WTC11 (cell line): ENCODE data around the gene EOMES.
A peak's percentile ranks its signal among the peaks of the same experiment; 100 is the strongest.

Experiments used
- JUN ChIP-seq: sonication (generic); formaldehyde crosslinking; IDR thresholded peaks from 2 replicates; pipeline ENCODE4 v1.8.0; 2023; ENCODE audit warnings: mild to moderate bottlenecking, missing genetic modification reagents
- RORB ChIP-seq: fragments of 250-450 bp; sonication (Bioruptor Pico); IDR thresholded peaks from 2 replicates; pipeline ENCODE4 v1.9.0; 2021; ENCODE audit warnings: mild to moderate bottlenecking
- SMAD4 ChIP-seq: sonication (generic); formaldehyde crosslinking; IDR thresholded peaks from 2 replicates; pipeline ENCODE4 v1.8.0; 2022; ENCODE audit warnings: mild to moderate bottlenecking, missing genetic modification reagents
- TF ChIP-seq, protein P1 (sequence below): fragments of 200-600 bp; IDR thresholded peaks from 2 replicates; pipeline ENCODE4 v1.8.0; 2022; ENCODE audit warnings: antibody characterized with exemption
- TF ChIP-seq, protein P2 (sequence below): sonication (generic); formaldehyde crosslinking; IDR thresholded peaks from 2 replicates; pipeline ENCODE4 v1.8.1; 2023; ENCODE audit warnings: mild to moderate bottlenecking, missing genetic modification reagents, moderate library complexity
- TF ChIP-seq, protein P3 (sequence below): sonication (generic); formaldehyde crosslinking; IDR thresholded peaks from 2 replicates; pipeline ENCODE4 v1.8.0; 2022; ENCODE audit warnings: missing genetic modification reagents
- TF ChIP-seq, protein P4 (sequence below): sonication (generic); formaldehyde crosslinking; IDR thresholded peaks from 2 replicates; pipeline ENCODE4 v1.8.1; 2023; ENCODE audit warnings: mild to moderate bottlenecking, missing genetic modification reagents

DNA sequence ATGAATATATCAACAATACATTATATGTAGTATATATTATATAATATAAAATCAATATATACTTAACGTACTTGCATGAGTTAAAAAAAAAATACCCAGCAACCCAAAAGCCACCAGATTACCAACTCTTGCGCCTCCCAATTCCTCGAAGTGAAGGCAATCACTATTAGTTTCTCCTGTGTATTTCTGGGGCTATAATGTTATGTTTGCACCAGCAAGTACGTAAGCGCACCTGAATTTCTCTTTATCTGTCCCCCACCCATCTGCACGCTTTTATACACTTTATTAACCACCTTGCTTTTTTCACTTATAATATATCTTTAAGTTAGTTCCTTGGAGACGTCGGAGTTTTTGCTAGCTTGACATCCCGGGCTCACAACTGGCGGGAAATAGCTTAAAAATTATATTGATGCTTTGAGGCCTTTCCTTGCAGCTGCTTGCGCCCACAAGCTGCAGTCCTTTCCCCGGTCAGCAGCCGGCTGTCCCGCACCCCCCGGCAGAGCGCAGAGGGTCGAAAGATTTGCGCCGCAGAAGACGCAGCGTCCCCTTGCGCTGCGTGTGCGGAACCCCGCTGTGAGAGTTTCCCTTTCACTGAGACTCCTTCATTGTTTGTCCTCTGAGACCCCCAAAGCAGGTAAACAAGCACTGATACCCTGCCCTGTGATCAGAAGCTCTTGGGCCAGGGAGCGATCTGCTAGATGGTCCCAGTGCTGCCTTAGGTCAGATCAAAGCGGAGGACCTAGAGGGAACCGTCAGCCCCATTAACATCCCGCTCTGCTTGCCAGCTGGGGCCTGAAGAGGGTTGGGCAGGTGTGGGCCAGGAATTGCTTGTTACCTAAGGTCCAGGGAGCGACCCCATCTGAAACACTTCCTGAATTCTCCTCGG lies 8.9 kb upstream of the EOMES start:
- TF ChIP-seq, protein P1, sequence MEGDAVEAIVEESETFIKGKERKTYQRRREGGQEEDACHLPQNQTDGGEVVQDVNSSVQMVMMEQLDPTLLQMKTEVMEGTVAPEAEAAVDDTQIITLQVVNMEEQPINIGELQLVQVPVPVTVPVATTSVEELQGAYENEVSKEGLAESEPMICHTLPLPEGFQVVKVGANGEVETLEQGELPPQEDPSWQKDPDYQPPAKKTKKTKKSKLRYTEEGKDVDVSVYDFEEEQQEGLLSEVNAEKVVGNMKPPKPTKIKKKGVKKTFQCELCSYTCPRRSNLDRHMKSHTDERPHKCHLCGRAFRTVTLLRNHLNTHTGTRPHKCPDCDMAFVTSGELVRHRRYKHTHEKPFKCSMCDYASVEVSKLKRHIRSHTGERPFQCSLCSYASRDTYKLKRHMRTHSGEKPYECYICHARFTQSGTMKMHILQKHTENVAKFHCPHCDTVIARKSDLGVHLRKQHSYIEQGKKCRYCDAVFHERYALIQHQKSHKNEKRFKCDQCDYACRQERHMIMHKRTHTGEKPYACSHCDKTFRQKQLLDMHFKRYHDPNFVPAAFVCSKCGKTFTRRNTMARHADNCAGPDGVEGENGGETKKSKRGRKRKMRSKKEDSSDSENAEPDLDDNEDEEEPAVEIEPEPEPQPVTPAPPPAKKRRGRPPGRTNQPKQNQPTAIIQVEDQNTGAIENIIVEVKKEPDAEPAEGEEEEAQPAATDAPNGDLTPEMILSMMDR = no peak
- TF ChIP-seq JUN (CRISPR knock-in tag) (no peak), SMAD4 (CRISPR knock-in tag) (no peak), RORB (CRISPR knock-in tag) (no peak)
- TF ChIP-seq, protein P2, sequence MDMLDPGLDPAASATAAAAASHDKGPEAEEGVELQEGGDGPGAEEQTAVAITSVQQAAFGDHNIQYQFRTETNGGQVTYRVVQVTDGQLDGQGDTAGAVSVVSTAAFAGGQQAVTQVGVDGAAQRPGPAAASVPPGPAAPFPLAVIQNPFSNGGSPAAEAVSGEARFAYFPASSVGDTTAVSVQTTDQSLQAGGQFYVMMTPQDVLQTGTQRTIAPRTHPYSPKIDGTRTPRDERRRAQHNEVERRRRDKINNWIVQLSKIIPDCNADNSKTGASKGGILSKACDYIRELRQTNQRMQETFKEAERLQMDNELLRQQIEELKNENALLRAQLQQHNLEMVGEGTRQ = no peak
- TF ChIP-seq, protein P3, sequence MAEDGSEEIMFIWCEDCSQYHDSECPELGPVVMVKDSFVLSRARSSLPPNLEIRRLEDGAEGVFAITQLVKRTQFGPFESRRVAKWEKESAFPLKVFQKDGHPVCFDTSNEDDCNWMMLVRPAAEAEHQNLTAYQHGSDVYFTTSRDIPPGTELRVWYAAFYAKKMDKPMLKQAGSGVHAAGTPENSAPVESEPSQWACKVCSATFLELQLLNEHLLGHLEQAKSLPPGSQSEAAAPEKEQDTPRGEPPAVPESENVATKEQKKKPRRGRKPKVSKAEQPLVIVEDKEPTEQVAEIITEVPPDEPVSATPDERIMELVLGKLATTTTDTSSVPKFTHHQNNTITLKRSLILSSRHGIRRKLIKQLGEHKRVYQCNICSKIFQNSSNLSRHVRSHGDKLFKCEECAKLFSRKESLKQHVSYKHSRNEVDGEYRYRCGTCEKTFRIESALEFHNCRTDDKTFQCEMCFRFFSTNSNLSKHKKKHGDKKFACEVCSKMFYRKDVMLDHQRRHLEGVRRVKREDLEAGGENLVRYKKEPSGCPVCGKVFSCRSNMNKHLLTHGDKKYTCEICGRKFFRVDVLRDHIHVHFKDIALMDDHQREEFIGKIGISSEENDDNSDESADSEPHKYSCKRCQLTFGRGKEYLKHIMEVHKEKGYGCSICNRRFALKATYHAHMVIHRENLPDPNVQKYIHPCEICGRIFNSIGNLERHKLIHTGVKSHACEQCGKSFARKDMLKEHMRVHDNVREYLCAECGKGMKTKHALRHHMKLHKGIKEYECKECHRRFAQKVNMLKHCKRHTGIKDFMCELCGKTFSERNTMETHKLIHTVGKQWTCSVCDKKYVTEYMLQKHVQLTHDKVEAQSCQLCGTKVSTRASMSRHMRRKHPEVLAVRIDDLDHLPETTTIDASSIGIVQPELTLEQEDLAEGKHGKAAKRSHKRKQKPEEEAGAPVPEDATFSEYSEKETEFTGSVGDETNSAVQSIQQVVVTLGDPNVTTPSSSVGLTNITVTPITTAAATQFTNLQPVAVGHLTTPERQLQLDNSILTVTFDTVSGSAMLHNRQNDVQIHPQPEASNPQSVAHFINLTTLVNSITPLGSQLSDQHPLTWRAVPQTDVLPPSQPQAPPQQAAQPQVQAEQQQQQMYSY = 0 out of 2 replicates have a peak, but pooled peaks have one; percentile 36
- TF ChIP-seq, protein P4, sequence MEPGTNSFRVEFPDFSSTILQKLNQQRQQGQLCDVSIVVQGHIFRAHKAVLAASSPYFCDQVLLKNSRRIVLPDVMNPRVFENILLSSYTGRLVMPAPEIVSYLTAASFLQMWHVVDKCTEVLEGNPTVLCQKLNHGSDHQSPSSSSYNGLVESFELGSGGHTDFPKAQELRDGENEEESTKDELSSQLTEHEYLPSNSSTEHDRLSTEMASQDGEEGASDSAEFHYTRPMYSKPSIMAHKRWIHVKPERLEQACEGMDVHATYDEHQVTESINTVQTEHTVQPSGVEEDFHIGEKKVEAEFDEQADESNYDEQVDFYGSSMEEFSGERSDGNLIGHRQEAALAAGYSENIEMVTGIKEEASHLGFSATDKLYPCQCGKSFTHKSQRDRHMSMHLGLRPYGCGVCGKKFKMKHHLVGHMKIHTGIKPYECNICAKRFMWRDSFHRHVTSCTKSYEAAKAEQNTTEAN = no peak
